SK-N-SH (cell line): ENCODE measurements around the gene CD160. TPM values are rescaled to one million over a fixed set of nuclear protein-coding genes. Genes with fewer than 3 reads are reported as not detected.

Experiments used
- CTCF ChIA-PET: fragments of 300-600, 350-600 bp; formaldehyde crosslinking; extraction: SDS; loops from one replicate; lab custom pipeline; 2021; lab: Yijun Ruan, JAX
- POLR2A ChIA-PET: fragments of 350-600 bp; sonication (Branson Sonifier 250); formaldehyde crosslinking; extraction: SDS; loops from one replicate; lab custom pipeline; 2020; ENCODE audit warnings: antibody characterized with exemption, inconsistent platforms; lab: Yijun Ruan, JAX
- DNase-seq: peaks from one replicate; pipeline ENCODE4 v3.0.0; 2012
- H2AFZ ChIP-seq: fragments of 200-600 bp; sonication (generic); 2 replicates; pipeline ENCODE4 v1.8.1; 2016; ENCODE audit warnings: antibody characterized with exemption, mild to moderate bottlenecking, low read depth
- H3F3A ChIP-seq: fragments of 200-600 bp; sonication (generic); replicated peaks from 2 replicates; pipeline ENCODE3; 2016; ENCODE audit warnings: antibody characterized with exemption, mild to moderate bottlenecking; ENCODE audit not compliant: insufficient read depth
- H3K27ac ChIP-seq, 2 experiments: fragments of 200-500 bp in 1 of 2; fragments of 200-600 bp in 1 of 2; sonication (Bioruptor generic) in 1 of 2; sonication (generic), shearing (Covaris generic) in 1 of 2; 2 replicates each; pipeline versions ENCODE4 v1.5.1 to v1.6.1; 2014 to 2016; ENCODE audit warnings: low read depth in 2 of 2, inconsistent platforms in 1 of 2, low read length in 1 of 2, mild to moderate bottlenecking in 1 of 2, mixed read lengths in 1 of 2
- H3K27me3 ChIP-seq: fragments of 200-600 bp; sonication (generic), shearing (Covaris generic); 2 replicates; pipeline ENCODE4 v1.6.1; 2016; ENCODE audit warnings: mixed run types; ENCODE audit not compliant: insufficient read depth
- H3K36me3 ChIP-seq, 2 experiments: fragments of 200-500 bp in 1 of 2; fragments of 200-600 bp in 1 of 2; sonication (Bioruptor generic) in 1 of 2; sonication (generic) in 1 of 2; replicated peaks in 1 of 2; 2 replicates each; pipeline versions ENCODE3 to v1.5.1; 2014 to 2016; ENCODE audit warnings: low read length in 1 of 2, mild to moderate bottlenecking in 1 of 2; ENCODE audit not compliant: insufficient read depth in 2 of 2, control insufficient read depth in 1 of 2
- H3K4me1 ChIP-seq, 2 experiments: fragments of 200-500 bp in 1 of 2; fragments of 200-600 bp in 1 of 2; sonication (Bioruptor generic) in 1 of 2; sonication (generic), shearing (Covaris generic) in 1 of 2; 2 replicates each; pipeline versions ENCODE4 v1.5.1 to v1.6.1; 2014 to 2016; ENCODE audit warnings: low read depth in 1 of 2, low read length in 1 of 2, mixed run types in 1 of 2; ENCODE audit not compliant: insufficient read depth in 2 of 2, control insufficient read depth in 1 of 2
- H3K4me2 ChIP-seq: fragments of 200-600 bp; sonication (generic), shearing (Covaris generic); 2 replicates; pipeline ENCODE4 v1.6.1; 2017; ENCODE audit warnings: mixed run types
- H3K4me3 ChIP-seq, 2 experiments: fragments of 200-500 bp in 1 of 2; fragments of 200-600 bp in 1 of 2; sonication (Bioruptor generic) in 1 of 2; sonication (generic), shearing (Covaris generic) in 1 of 2; 2 replicates each; pipeline versions ENCODE4 v1.5.1 to v1.8.1; 2014 to 2016; ENCODE audit warnings: low read depth in 2 of 2, inconsistent platforms in 1 of 2, low read length in 1 of 2, mild to moderate bottlenecking in 1 of 2, mixed read lengths in 1 of 2, moderate library complexity in 1 of 2
- H3K79me2 ChIP-seq: fragments of 200-600 bp; sonication (generic); 2 replicates; pipeline ENCODE4 v1.8.1; 2017; ENCODE audit warnings: mild to moderate bottlenecking; ENCODE audit not compliant: insufficient read depth
- H3K9ac ChIP-seq: fragments of 200-600 bp; sonication (generic); 2 replicates; pipeline ENCODE4 v1.6.1; 2017; ENCODE audit warnings: mixed run types
- H3K9me2 ChIP-seq: fragments of 200-600 bp; sonication (generic); 2 replicates; pipeline ENCODE4 v1.6.1; 2017; ENCODE audit warnings: mixed run types
- H3K9me3 ChIP-seq: fragments of 200-600 bp; sonication (generic); 2 replicates; pipeline ENCODE4 v1.6.1; 2017; ENCODE audit warnings: mixed run types, mild to moderate bottlenecking, moderate library complexity
- H4K20me1 ChIP-seq: fragments of 200-600 bp; sonication (generic); 2 replicates; pipeline ENCODE4 v1.6.1; 2017; ENCODE audit warnings: mild to moderate bottlenecking, mixed run types; ENCODE audit not compliant: insufficient read depth
- FOXJ3 ChIP-seq: sonication (generic); formaldehyde crosslinking; IDR thresholded peaks from 2 replicates; pipeline ENCODE4 v1.5.1; 2020; ENCODE audit warnings: mild to moderate bottlenecking, missing genetic modification reagents
- GATA2 ChIP-seq: sonication (generic); formaldehyde crosslinking; IDR thresholded peaks from 2 replicates; pipeline ENCODE4 v1.5.0; 2020; ENCODE audit warnings: mild to moderate bottlenecking, missing genetic modification reagents
- JUND ChIP-seq: IDR thresholded peaks from 2 replicates; pipeline ENCODE4 v1.4.0; 2012
- MAX ChIP-seq: IDR thresholded peaks from 2 replicates; pipeline ENCODE4 v1.4.0; 2012; ENCODE audit warnings: low read depth
- MXI1 ChIP-seq: IDR thresholded peaks from 2 replicates; pipeline ENCODE4 v1.6.1; 2012; ENCODE audit warnings: mild to moderate bottlenecking, low read depth, low read length, improper control_type of control experiment
- NFIC ChIP-seq: IDR thresholded peaks from 2 replicates; pipeline ENCODE4 v1.4.0; 2012; ENCODE audit warnings: borderline replicate concordance
- POLR2AphosphoS5 ChIP-seq: IDR thresholded peaks from 2 replicates; pipeline ENCODE4 v1.6.1; 2012; ENCODE audit warnings: low read depth, low read length
- SMC3 ChIP-seq: IDR thresholded peaks from 2 replicates; pipeline ENCODE4 v1.6.1; 2012; ENCODE audit warnings: low read depth, low read length, improper control_type of control experiment
- USF2 ChIP-seq: fragments of 150-350 bp; IDR thresholded peaks from 2 replicates; pipeline ENCODE4 v1.6.1; 2017; ENCODE audit warnings: antibody characterized with exemption, low read length, low read depth, borderline replicate concordance
- WGBS: methylation state at CpG from one replicate; pipeline ENCODE4 v1.1.6; 2017; ENCODE audit warnings: low lambda C conversion rate; 5-methylcytosine and 5-hydroxymethylcytosine counted together
- polyA plus RNA-seq, 3 experiments: library from polyadenylated mRNA; depleted of rRNA; stranded (reverse); fragments of >200 nt; gene quantifications; 2 replicates each; pipeline ENCODE4 v1.2.3, GENCODE V29; 2012
- TF ChIP-seq, protein P1 (sequence below): IDR thresholded peaks from 2 replicates; pipeline ENCODE4 v1.4.0; 2012; ENCODE audit warnings: low read depth, borderline replicate concordance
- TF ChIP-seq, protein P2 (sequence below): fragments of 200-600 bp; sonication (generic); IDR thresholded peaks from 2 replicates; pipeline ENCODE4 v1.6.1; 2017; ENCODE audit warnings: antibody characterized with exemption, mild to moderate bottlenecking, moderate library complexity

The CD160 gene
- polyA plus RNA-seq, 1 of the 3 experiments (the other 2 are of a cell fraction), result not detected

GRCh38 chr1:145707183-145707867 is 12.0 kb upstream of the CD160 start, which contains the start of gene PDZK1 (continued):
- TF ChIP-seq, protein P1, sequence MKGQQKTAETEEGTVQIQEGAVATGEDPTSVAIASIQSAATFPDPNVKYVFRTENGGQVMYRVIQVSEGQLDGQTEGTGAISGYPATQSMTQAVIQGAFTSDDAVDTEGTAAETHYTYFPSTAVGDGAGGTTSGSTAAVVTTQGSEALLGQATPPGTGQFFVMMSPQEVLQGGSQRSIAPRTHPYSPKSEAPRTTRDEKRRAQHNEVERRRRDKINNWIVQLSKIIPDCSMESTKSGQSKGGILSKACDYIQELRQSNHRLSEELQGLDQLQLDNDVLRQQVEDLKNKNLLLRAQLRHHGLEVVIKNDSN, result no peak
- TF ChIP-seq, protein P2, sequence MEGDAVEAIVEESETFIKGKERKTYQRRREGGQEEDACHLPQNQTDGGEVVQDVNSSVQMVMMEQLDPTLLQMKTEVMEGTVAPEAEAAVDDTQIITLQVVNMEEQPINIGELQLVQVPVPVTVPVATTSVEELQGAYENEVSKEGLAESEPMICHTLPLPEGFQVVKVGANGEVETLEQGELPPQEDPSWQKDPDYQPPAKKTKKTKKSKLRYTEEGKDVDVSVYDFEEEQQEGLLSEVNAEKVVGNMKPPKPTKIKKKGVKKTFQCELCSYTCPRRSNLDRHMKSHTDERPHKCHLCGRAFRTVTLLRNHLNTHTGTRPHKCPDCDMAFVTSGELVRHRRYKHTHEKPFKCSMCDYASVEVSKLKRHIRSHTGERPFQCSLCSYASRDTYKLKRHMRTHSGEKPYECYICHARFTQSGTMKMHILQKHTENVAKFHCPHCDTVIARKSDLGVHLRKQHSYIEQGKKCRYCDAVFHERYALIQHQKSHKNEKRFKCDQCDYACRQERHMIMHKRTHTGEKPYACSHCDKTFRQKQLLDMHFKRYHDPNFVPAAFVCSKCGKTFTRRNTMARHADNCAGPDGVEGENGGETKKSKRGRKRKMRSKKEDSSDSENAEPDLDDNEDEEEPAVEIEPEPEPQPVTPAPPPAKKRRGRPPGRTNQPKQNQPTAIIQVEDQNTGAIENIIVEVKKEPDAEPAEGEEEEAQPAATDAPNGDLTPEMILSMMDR, result no peak
- no peak for TF ChIP-seq MAX
- TF ChIP-seq POLR2AphosphoS5, result no peak
- TF ChIP-seq MXI1, result no peak

DNA sequence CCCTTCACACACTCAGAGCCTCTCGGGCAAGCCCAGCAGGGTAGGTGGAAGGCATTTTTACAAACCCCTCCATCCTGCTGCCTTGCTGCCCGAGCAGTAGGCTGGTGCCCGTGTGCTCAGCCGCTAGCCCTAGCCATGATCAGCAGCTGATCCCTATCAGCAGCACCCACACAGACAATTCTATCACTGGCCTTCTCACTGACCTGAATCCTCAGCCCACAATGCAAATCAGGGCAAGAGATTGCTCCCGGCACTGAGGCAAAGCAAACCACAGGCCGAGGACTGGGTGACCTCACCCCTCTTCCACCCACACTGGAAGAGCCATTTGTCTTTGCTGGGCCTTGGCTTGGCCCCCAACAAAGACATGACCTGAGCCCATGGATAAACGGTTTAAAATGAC is 11.2 kb upstream of the CD160 start:
- CTCF ChIA-PET, result interaction anchor here (7.9 kb wide), 1 partner anchor 13 kb away, joined by 70 read pairs; the partner anchor contains the start of gene CD160

DNA sequence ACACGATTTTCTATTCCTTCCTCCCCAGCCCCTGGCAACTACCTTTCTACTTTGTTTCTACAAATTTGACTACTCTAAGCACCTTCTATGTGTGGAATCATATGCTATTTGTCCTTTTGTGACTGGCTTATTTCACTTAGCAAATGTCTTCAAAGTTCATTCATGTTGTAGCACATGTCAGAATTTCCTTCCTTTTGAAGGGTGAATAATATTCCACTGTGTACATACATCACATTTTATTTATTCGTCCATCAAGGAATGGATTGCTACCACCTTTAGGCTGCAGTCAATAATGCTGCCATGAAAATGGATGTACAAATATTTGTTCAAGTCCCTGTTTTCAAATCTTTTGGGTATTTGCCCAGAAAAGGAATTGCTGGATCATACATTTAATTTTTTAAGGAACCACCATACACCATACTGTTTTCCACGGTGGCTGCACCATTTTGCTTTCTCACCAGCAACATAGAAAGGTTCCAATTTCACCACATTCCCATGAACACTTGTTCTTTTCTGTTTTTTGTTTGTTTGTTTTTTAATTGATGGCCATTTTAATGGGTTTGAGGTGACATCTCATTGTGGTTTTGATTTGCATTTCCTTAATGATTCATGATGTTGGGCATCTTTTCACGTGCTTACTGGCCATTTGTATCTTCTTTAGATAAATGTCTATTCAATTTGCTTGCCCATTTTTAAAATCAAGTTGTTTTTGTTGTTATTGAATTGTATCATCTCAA is 8.8 kb upstream of the CD160 start:
- H3F3A ChIP-seq, result no peaks in the 10 kb centered on the region
- no peak overlapping the region for H3K4me2 ChIP-seq
- WGBS, result 67% methylated on average over 4 of the region's 4 CpGs
- H3K9me2 ChIP-seq, result no peaks in the 10 kb centered on the region
- no peaks in the 10 kb centered on the region for H3K79me2 ChIP-seq
- no peaks in the 10 kb centered on the region for H3K27me3 ChIP-seq
- no peak overlapping the region for H3K4me3 ChIP-seq
- CTCF ChIA-PET, result interaction anchor here (1.3 kb wide), 1 partner anchor 11 kb away, joined by 4 read pairs; no protein-coding TSS in a partner anchor
- no peak overlapping the region for H2AFZ ChIP-seq
- H3K36me3 ChIP-seq, result no peaks in the 10 kb centered on the region
- no peak overlapping the region for H3K27ac ChIP-seq
- H3K9me3 ChIP-seq, result no peaks in the 10 kb centered on the region
- H3K4me1 ChIP-seq, result peaks cover 0 to 21% of the 10 kb centered on the region in 2 experiments; a peak in 1 of 4 replicates
- no peaks in the 10 kb centered on the region for H4K20me1 ChIP-seq
- no peak for DNase-seq
- TF ChIP-seq USF2 (no peak), JUND (no peak), FOXJ3 (CRISPR knock-in tag) (no peak), SMC3 (no peak), POLR2AphosphoS5 (no peak), NFIC (no peak)
- TF ChIP-seq, all 33 proteins: peak for 0
- POLR2A ChIA-PET, result no interaction called here
- no peak overlapping the region for H3K9ac ChIP-seq

More for the DNA sequence above, 11.2 kb upstream of the CD160 start:
- Histone ChIP-seq H3K27ac (peak overlapping the region in 1 of 2 experiments; percentile 19; a peak in 2 of 4 replicates), H3K4me1 (peaks cover 0 to 16% of the 10 kb centered on the region in 2 experiments; a peak in 1 of 4 replicates), H2AFZ (no peak overlapping the region), H3K27me3 (no peaks in the 10 kb centered on the region), H3K4me2 (no peak overlapping the region), H3K79me2 (no peaks in the 10 kb centered on the region), H3K4me3 (no peak overlapping the region), H3K9me2 (no peaks in the 10 kb centered on the region), H3F3A (no peaks in the 10 kb centered on the region), H3K9ac (no peak overlapping the region), H3K9me3 (no peaks in the 10 kb centered on the region), H4K20me1 (no peaks in the 10 kb centered on the region), H3K36me3 (no peaks in the 10 kb centered on the region)
- WGBS, result 74% methylated on average over 7 of the region's 7 CpGs
- peak; percentile 38 for DNase-seq
- peak; percentile 61; the same call in 1 of the 2 replicates for TF ChIP-seq GATA2 (CRISPR knock-in tag)
- TF ChIP-seq MAX, result no peak
- POLR2A ChIA-PET, result interaction anchor here (0.8 kb wide), 1 partner anchor 40 kb away, joined by 3 read pairs; no protein-coding TSS in a partner anchor
